ENCODE data around the gene SMIM1.

DNA sequence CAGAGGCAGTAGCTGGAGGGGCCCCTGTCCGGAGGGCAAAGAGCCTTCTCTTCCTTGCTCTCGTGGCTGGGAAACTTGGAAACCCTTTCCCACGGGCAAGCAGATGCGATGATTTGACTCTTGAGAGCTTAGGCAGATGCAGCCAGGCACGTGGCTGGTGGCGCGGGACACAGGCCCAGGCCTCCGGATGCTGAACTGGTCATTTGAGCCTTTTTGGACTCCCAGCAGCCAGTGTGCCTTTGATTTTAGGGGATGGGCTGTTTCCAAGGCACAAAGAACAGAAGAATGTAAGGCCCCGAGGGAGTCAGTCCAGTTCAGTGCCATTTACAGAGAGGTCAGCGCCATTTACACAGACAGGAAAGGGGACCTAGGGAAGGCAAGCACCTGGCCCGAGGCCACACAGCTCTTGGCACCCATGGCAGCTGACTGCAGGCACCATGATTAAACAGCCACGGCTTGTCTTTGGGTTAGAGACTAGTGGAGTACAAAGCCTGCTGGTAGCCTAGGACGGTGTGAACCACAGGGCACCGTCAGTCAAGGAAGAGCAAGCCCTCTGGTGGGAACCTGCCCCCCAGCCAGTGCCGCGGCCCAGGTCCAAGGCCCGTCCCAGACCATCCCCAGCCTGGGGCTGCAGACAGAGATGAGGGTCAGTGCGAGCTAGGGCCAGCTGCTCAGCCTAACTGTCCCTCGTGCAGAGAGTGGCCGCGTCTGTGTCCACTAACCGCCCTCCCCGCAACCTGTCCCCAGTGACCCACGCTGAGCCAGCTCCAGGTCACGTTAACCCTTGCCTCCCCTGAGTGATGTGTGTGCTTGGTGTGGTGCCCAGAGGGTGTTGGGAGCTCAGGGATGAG is 40.7 kb upstream of the SMIM1 start:
- TF ChIP-seq POLR2AphosphoS5 (IDR thresholded peaks at IDR 0.05): no peak
- TF ChIP-seq, protein P1, sequence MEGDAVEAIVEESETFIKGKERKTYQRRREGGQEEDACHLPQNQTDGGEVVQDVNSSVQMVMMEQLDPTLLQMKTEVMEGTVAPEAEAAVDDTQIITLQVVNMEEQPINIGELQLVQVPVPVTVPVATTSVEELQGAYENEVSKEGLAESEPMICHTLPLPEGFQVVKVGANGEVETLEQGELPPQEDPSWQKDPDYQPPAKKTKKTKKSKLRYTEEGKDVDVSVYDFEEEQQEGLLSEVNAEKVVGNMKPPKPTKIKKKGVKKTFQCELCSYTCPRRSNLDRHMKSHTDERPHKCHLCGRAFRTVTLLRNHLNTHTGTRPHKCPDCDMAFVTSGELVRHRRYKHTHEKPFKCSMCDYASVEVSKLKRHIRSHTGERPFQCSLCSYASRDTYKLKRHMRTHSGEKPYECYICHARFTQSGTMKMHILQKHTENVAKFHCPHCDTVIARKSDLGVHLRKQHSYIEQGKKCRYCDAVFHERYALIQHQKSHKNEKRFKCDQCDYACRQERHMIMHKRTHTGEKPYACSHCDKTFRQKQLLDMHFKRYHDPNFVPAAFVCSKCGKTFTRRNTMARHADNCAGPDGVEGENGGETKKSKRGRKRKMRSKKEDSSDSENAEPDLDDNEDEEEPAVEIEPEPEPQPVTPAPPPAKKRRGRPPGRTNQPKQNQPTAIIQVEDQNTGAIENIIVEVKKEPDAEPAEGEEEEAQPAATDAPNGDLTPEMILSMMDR (IDR thresholded peaks at IDR 0.05): no peak
